ENCODE results near the gene AKIP1.
A peak's percentile ranks its signal among the peaks of the same experiment; 100 is the strongest.

Gene AKIP1

DNA sequence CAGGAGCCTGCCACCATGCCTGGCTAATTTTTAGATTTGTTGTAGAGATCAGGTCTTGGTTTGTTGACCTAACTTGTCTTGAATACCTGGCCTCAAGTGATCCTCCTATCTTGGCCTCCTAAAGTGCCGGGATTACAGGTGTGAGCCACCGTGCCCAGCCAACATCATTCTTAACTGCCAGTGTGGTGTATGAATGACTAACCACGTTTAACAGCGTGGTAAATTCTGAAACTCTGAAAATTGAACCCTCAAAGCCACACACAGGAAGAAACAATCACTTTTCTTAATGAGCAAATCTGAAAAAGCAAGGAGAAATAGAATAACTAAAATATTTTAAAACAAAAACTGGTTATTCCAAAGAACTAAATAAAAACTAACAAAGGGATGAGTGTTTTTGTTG, 45.9 kb downstream of the AKIP1 start:
- DNase-seq: no peak
- no peaks in the 10 kb centered on the region for H3K4me1 ChIP-seq (ENCODE audit: control insufficient read depth, insufficient read depth, low read length, poor library complexity, severe bottlenecking)
- H3K27me3 ChIP-seq (replicated peaks; ENCODE audit: control insufficient read depth, insufficient read depth, low read length, poor library complexity, severe bottlenecking): no peaks in the 10 kb centered on the region
- no peak overlapping the region for H3K27ac ChIP-seq (ENCODE audit: insufficient read depth, low read length, poor library complexity, severe bottlenecking)
- H3K4me3 ChIP-seq (ENCODE audit: insufficient read depth, low read depth, low read length, poor library complexity, severe bottlenecking): no peak overlapping the region
- peaks cover 29% of the 10 kb centered on the region for H3K36me3 ChIP-seq (ENCODE audit: control insufficient read depth, insufficient read depth, low read length)
- H3K9me3 ChIP-seq (ENCODE audit: control insufficient read depth, low read length): no peaks in the 10 kb centered on the region

GRCh38 chr11:8959546-8960166, 48.7 kb downstream of the AKIP1 start:
- Histone ChIP-seq H3K36me3 (ENCODE audit: control insufficient read depth, insufficient read depth, low read length) (peaks cover 10% of the 10 kb centered on the region), H3K27ac (ENCODE audit: insufficient read depth, low read length, poor library complexity, severe bottlenecking) (no peak overlapping the region), H3K9me3 (ENCODE audit: control insufficient read depth, low read length) (no peaks in the 10 kb centered on the region), H3K4me3 (ENCODE audit: insufficient read depth, low read depth, low read length, poor library complexity, severe bottlenecking) (no peak overlapping the region), H3K4me1 (ENCODE audit: control insufficient read depth, insufficient read depth, low read length, poor library complexity, severe bottlenecking) (peaks cover 10% of the 10 kb centered on the region), H3K27me3 (replicated peaks; ENCODE audit: control insufficient read depth, insufficient read depth, low read length, poor library complexity, severe bottlenecking) (no peaks in the 10 kb centered on the region)
- no peak for DNase-seq

GRCh38 chr11:8961401-8961800, 50.4 kb downstream of the AKIP1 start:
- no peaks in the 10 kb centered on the region for H3K9me3 ChIP-seq (ENCODE audit: control insufficient read depth, low read length)

GRCh38 chr11:8962841-8963240, 51.9 kb downstream of the AKIP1 start:
- no peak overlapping the region for H3K27ac ChIP-seq (ENCODE audit: insufficient read depth, low read length, poor library complexity, severe bottlenecking)
- no peaks in the 10 kb centered on the region for H3K36me3 ChIP-seq (ENCODE audit: control insufficient read depth, insufficient read depth, low read length)
- no peak for DNase-seq

More at GRCh38 chr11:8961401-8961800, 50.4 kb downstream of the AKIP1 start:
- Histone ChIP-seq H3K27me3 (replicated peaks; ENCODE audit: control insufficient read depth, insufficient read depth, low read length, poor library complexity, severe bottlenecking) (no peaks in the 10 kb centered on the region), H3K4me1 (ENCODE audit: control insufficient read depth, insufficient read depth, low read length, poor library complexity, severe bottlenecking) (peaks cover 13% of the 10 kb centered on the region), H3K36me3 (ENCODE audit: control insufficient read depth, insufficient read depth, low read length) (no peaks in the 10 kb centered on the region), H3K27ac (ENCODE audit: insufficient read depth, low read length, poor library complexity, severe bottlenecking) (no peak overlapping the region), H3K4me3 (ENCODE audit: insufficient read depth, low read depth, low read length, poor library complexity, severe bottlenecking) (no peak overlapping the region)
- DNase-seq: no peak

GRCh38 chr11:8963569-8964323, 52.8 kb downstream of the AKIP1 start:
- no peaks in the 10 kb centered on the region for H3K9me3 ChIP-seq (ENCODE audit: control insufficient read depth, low read length)
- peaks cover 13% of the 10 kb centered on the region for H3K4me1 ChIP-seq (ENCODE audit: control insufficient read depth, insufficient read depth, low read length, poor library complexity, severe bottlenecking)
- peak overlapping the region; percentile 93 for H3K4me3 ChIP-seq (ENCODE audit: insufficient read depth, low read depth, low read length, poor library complexity, severe bottlenecking)
- peak overlapping the region; percentile 86 for H3K27ac ChIP-seq (ENCODE audit: insufficient read depth, low read length, poor library complexity, severe bottlenecking)
- no peaks in the 10 kb centered on the region for H3K27me3 ChIP-seq (replicated peaks; ENCODE audit: control insufficient read depth, insufficient read depth, low read length, poor library complexity, severe bottlenecking)
- peak; percentile 51 to 65 (median 60) for DNase-seq
- no peaks in the 10 kb centered on the region for H3K36me3 ChIP-seq (ENCODE audit: control insufficient read depth, insufficient read depth, low read length)

More at GRCh38 chr11:8962841-8963240, 51.9 kb downstream of the AKIP1 start:
- peaks cover 13% of the 10 kb centered on the region for H3K4me1 ChIP-seq (ENCODE audit: control insufficient read depth, insufficient read depth, low read length, poor library complexity, severe bottlenecking)
- no peaks in the 10 kb centered on the region for H3K9me3 ChIP-seq (ENCODE audit: control insufficient read depth, low read length)
- H3K4me3 ChIP-seq (ENCODE audit: insufficient read depth, low read depth, low read length, poor library complexity, severe bottlenecking): peak overlapping the region; percentile 93
- H3K27me3 ChIP-seq (replicated peaks; ENCODE audit: control insufficient read depth, insufficient read depth, low read length, poor library complexity, severe bottlenecking): no peaks in the 10 kb centered on the region

- peak within 1 kb of the TSS; percentile 93 for H3K4me3 ChIP-seq (ENCODE audit: insufficient read depth, low read depth, low read length, poor library complexity, severe bottlenecking)
- peak within 1 kb of the TSS; percentile 86 for H3K27ac ChIP-seq (ENCODE audit: insufficient read depth, low read length, poor library complexity, severe bottlenecking)
- H3K36me3 ChIP-seq (ENCODE audit: control insufficient read depth, insufficient read depth, low read length): no peaks in the 10 kb centered on the region
- H3K4me1 ChIP-seq (ENCODE audit: control insufficient read depth, insufficient read depth, low read length, poor library complexity, severe bottlenecking): peaks cover 13% of the 10 kb centered on the region
- H3K9me3 ChIP-seq (ENCODE audit: control insufficient read depth, low read length): no peaks in the 10 kb centered on the region
- H3K27me3 ChIP-seq (replicated peaks; ENCODE audit: control insufficient read depth, insufficient read depth, low read length, poor library complexity, severe bottlenecking): no peaks in the 10 kb centered on the region
- peak; percentile 43 to 66 (median 60) for DNase-seq
These were observed 53.6 kb downstream of the AKIP1 start, which contains the start of gene TMEM9B for GRCh38 chr11:8964324-8965320. Gene TMEM9B (minus strand): TSS chr11:8964442. CDS start chr11:8964313, 129 bp downstream.

- no peak overlapping the region for H3K27ac ChIP-seq (ENCODE audit: insufficient read depth, low read length, poor library complexity, severe bottlenecking)
- no peaks in the 10 kb centered on the region for H3K27me3 ChIP-seq (replicated peaks; ENCODE audit: control insufficient read depth, insufficient read depth, low read length, poor library complexity, severe bottlenecking)
- no peaks in the 10 kb centered on the region for H3K36me3 ChIP-seq (ENCODE audit: control insufficient read depth, insufficient read depth, low read length)
- DNase-seq: no peak
- H3K9me3 ChIP-seq (ENCODE audit: control insufficient read depth, low read length): no peaks in the 10 kb centered on the region
- H3K4me1 ChIP-seq (ENCODE audit: control insufficient read depth, insufficient read depth, low read length, poor library complexity, severe bottlenecking): peaks cover 13% of the 10 kb centered on the region
- no peak overlapping the region for H3K4me3 ChIP-seq (ENCODE audit: insufficient read depth, low read depth, low read length, poor library complexity, severe bottlenecking)
These were observed 56.2 kb downstream of the AKIP1 start for GRCh38 chr11:8967184-8967583.

All from effector memory CD4-positive, alpha-beta T cell (primary cell).